Activated CD4-positive, alpha-beta T cell treated with anti-CD3 and anti-CD28 coated beads, Interleukin-2, amount 10 ng/mL, durations not matched to agents 24 days and 14 days (primary cell): ENCODE data around the gene PCA3. TPM values are rescaled to one million over a fixed set of nuclear protein-coding genes. Genes with fewer than 3 reads are reported as not detected.

Source experiments
- DNase-seq: peaks from one replicate; pipeline ENCODE4 v3.0.0; 2022
- H3K27ac Mint-ChIP-seq: one replicate; pipeline ENCODE4 v1.8.0; 2022; ENCODE audit warnings: mild to moderate bottlenecking, mixed read lengths
- H3K27me3 Mint-ChIP-seq: one replicate; pipeline ENCODE4 v1.8.0; 2022; ENCODE audit warnings: mixed read lengths
- H3K36me3 Mint-ChIP-seq: one replicate; pipeline ENCODE4 v1.8.0; 2022; ENCODE audit warnings: low read depth, mild to moderate bottlenecking, mixed read lengths
- H3K4me1 Mint-ChIP-seq: one replicate; pipeline ENCODE4 v1.8.0; 2021; ENCODE audit warnings: mixed read lengths
- H3K4me3 Mint-ChIP-seq: one replicate; pipeline ENCODE4 v1.8.0; 2022; ENCODE audit warnings: mild to moderate bottlenecking, moderate library complexity, mixed read lengths
- H3K9me3 Mint-ChIP-seq: one replicate; pipeline ENCODE4 v1.8.0; 2021; ENCODE audit warnings: mixed read lengths
- intact Hi-C: fragments of 100-400 bp; cut with micrococcal nuclease; formaldehyde crosslinking; loops from one replicate; pipeline ENCODE4 v1.15.1; 2023
- total RNA-seq: library from RNA; stranded (reverse); gene quantifications from 2 replicates; pipeline ENCODE4 v1.2.3, GENCODE V29; 2022

The PCA3 gene
- total RNA-seq = not detected in 2 replicates

DNA sequence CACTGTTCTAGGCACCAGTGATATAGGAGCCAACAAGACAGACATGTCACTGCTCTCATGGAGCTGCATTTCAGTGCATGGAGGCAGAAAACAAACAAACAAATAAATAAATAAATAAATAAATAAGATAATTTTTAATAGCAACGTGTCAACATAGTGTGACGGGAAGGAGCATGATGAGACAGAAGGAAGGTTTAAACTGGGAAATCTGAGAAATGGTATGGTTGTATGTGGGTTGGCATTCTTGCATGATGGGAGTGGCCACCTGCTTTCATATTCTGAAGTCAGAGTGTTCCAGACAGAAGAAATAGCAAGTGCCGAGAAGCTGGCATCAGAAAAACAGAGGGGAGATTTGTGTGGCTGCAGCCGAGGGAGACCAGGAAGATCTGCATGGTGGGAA lies at the start of gene PCA3:
Gene PCA3 (plus strand): TSS at position 301 of the 400 bp plus-strand sequence.
- Mint-ChIP-seq H3K4me3 (no peak within 1 kb of the TSS), H3K9me3 (no peaks in the 10 kb centered on the region)

GRCh38 chr9:76716085-76716672 lies 48.1 kb upstream of the PCA3 start:
- H3K36me3 Mint-ChIP-seq = no peaks in the 10 kb centered on the region
- no peak for DNase-seq
- H3K27me3 Mint-ChIP-seq = peaks cover 17% of the 10 kb centered on the region
- intact Hi-C loops = no loop called here
- H3K4me3 Mint-ChIP-seq = no peak overlapping the region
- no peaks in the 10 kb centered on the region for H3K9me3 Mint-ChIP-seq
- H3K4me1 Mint-ChIP-seq = no peaks in the 10 kb centered on the region
- H3K27ac Mint-ChIP-seq = no peak overlapping the region

More for the DNA sequence above, at the start of gene PCA3:
- intact Hi-C loops = no loop called here
- no peak within 1 kb of the TSS for H3K27ac Mint-ChIP-seq
- peaks cover 1% of the 10 kb centered on the region for H3K27me3 Mint-ChIP-seq
- no peak for DNase-seq
- no peaks in the 10 kb centered on the region for H3K4me1 Mint-ChIP-seq
- no peaks in the 10 kb centered on the region for H3K36me3 Mint-ChIP-seq

DNA sequence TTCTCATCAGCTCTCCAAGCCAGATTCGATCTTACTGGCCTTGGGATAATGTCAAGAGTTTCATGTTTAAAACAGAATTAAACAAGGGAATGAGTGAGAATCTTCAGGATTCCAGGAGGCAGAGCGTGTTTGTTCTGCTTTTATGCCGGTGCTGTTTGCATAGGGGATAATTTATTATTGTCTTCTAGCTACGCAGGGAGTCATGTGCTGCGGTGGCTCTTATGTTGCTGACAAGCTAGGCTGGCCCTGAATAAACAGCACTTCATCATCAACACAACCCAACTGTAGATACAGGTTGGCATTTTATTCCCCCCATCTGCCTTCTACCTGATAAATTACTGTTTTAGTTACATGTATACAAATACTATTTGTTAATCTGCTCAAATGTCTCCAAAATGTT lies 47.1 kb upstream of the PCA3 start:
- H3K36me3 Mint-ChIP-seq = no peaks in the 10 kb centered on the region

DNA sequence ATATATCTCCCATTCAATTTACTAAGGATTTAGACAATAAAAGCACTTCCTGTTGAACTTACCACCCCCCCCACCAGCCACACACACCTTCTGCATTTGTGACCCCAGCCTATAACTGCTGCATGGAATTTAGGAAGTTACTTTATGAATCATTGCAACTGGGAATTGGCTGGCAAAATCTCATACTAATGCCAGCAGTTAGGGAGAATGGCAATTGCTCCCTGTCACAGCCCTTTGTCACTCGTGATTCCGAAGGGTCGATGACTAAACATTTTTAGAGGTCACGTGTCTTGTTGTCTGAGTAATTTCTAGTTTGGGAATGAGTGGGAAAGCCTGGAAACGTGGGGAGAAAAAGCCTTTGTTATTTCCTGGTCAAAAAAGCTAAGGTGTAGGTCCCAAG lies 46.6 kb upstream of the PCA3 start:
- H3K27ac Mint-ChIP-seq = no peak overlapping the region
- no peak for DNase-seq
- H3K36me3 Mint-ChIP-seq = no peaks in the 10 kb centered on the region
- H3K9me3 Mint-ChIP-seq = no peaks in the 10 kb centered on the region
- intact Hi-C loops = no loop called here
- peaks cover 17% of the 10 kb centered on the region for H3K27me3 Mint-ChIP-seq
- H3K4me3 Mint-ChIP-seq = no peak overlapping the region
- H3K4me1 Mint-ChIP-seq = no peaks in the 10 kb centered on the region

More for the DNA sequence above, 47.1 kb upstream of the PCA3 start:
- no peak for DNase-seq
- H3K4me3 Mint-ChIP-seq = no peak overlapping the region
- H3K27ac Mint-ChIP-seq = no peak overlapping the region
- H3K9me3 Mint-ChIP-seq = no peaks in the 10 kb centered on the region
- intact Hi-C loops = no loop called here
- H3K27me3 Mint-ChIP-seq = peaks cover 17% of the 10 kb centered on the region
- H3K4me1 Mint-ChIP-seq = no peaks in the 10 kb centered on the region

- Mint-ChIP-seq H3K9me3 (no peaks in the 10 kb centered on the region), H3K36me3 (no peaks in the 10 kb centered on the region), H3K4me1 (no peaks in the 10 kb centered on the region), H3K27ac (no peak overlapping the region), H3K4me3 (no peak overlapping the region), H3K27me3 (peaks cover 20% of the 10 kb centered on the region)
- intact Hi-C loops = no loop called here
- DNase-seq = no peak
Measured at GRCh38 chr9:76718166-76718565, 46.1 kb upstream of the PCA3 start.

GRCh38 chr9:76720245-76720644 lies 44.0 kb upstream of the PCA3 start:
- H3K27ac Mint-ChIP-seq = no peak overlapping the region
- no peaks in the 10 kb centered on the region for H3K36me3 Mint-ChIP-seq
- intact Hi-C loops = no loop called here
- H3K4me3 Mint-ChIP-seq = no peak overlapping the region
- H3K9me3 Mint-ChIP-seq = no peaks in the 10 kb centered on the region
- no peaks in the 10 kb centered on the region for H3K4me1 Mint-ChIP-seq
- DNase-seq = no peak
- H3K27me3 Mint-ChIP-seq = peaks cover 21% of the 10 kb centered on the region

- H3K9me3 Mint-ChIP-seq = no peaks in the 10 kb centered on the region
- H3K4me3 Mint-ChIP-seq = no peak overlapping the region
- H3K27ac Mint-ChIP-seq = no peak overlapping the region
- no peaks in the 10 kb centered on the region for H3K36me3 Mint-ChIP-seq
- no peaks in the 10 kb centered on the region for H3K4me1 Mint-ChIP-seq
- intact Hi-C loops = no loop called here
- peaks cover 18% of the 10 kb centered on the region for H3K27me3 Mint-ChIP-seq
- DNase-seq = no peak
Measured at GRCh38 chr9:76725011-76725546, 39.2 kb upstream of the PCA3 start.

DNA sequence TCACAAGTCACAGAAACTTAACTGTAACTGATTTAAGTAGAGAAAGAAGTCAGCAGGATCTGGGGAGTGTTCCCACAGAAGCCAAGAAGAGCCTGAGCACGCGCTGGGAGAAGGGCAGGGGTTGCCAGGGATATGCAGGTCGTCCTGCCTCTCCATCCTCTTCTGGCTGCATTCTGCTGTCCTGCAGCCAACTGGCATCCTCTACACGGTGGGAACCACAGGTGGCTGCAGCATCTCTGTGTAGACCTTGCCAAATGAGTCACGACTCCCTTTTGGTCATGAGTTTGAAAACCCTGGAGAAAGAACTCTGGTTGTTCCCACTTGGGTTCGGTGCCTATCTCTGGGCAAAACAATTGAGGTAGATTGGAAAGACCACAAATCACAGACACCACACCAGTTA lies 38.4 kb upstream of the PCA3 start:
- H3K27me3 Mint-ChIP-seq = peaks cover 21% of the 10 kb centered on the region
- H3K27ac Mint-ChIP-seq = no peak overlapping the region
- no peaks in the 10 kb centered on the region for H3K9me3 Mint-ChIP-seq
- intact Hi-C loops = no loop called here
- no peak for DNase-seq
- H3K36me3 Mint-ChIP-seq = no peaks in the 10 kb centered on the region
- H3K4me3 Mint-ChIP-seq = no peak overlapping the region
- no peaks in the 10 kb centered on the region for H3K4me1 Mint-ChIP-seq

- H3K27me3 Mint-ChIP-seq = peaks cover 17% of the 10 kb centered on the region
- no peaks in the 10 kb centered on the region for H3K36me3 Mint-ChIP-seq
- H3K4me1 Mint-ChIP-seq = no peaks in the 10 kb centered on the region
- no peak overlapping the region for H3K27ac Mint-ChIP-seq
- H3K4me3 Mint-ChIP-seq = no peak overlapping the region
- DNase-seq = no peak
- H3K9me3 Mint-ChIP-seq = no peaks in the 10 kb centered on the region
- intact Hi-C loops = no loop called here
Measured at GRCh38 chr9:76729116-76729515, 35.1 kb upstream of the PCA3 start.

DNA sequence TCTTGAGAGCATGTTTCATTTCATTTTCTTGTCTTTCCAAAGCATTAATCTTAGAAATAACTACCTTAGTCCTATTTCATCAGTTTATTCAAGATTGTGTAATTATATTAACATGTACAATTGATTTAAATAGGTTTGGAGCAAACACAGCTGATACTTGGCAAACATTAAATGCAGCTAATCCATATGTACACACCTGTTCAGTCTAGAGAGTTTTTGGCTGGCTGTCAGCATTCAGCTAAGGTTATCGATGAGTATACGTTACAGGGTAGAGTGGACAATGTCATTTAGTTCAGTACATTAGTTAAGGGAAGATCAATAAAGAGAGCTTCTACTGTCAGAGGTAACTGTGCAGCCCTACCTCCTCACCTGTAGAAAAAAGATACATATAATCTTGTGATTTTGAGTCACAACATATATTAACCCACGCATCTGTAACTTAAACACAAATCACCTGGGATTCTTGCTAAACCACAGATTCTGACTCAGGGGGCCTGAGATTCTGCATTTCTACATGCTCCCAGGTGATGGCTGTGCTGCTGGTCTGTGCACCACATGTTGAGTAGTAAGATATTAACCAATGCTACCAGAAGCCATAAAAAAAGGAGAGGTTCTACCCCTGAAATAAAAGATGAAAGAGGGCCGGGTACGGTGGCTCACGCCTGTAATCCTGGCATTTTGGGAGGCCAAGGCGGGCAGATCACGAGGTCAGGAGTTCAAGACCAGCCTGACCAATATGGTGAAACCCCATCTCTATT lies 34.1 kb upstream of the PCA3 start:
- H3K27ac Mint-ChIP-seq = no peak overlapping the region
- intact Hi-C loops = no loop called here
- no peak overlapping the region for H3K4me3 Mint-ChIP-seq

GRCh38 chr9:76730801-76731200 lies 33.4 kb upstream of the PCA3 start:
- Mint-ChIP-seq H3K36me3 (no peaks in the 10 kb centered on the region), H3K27me3 (peaks cover 17% of the 10 kb centered on the region), H3K9me3 (no peaks in the 10 kb centered on the region), H3K4me1 (no peaks in the 10 kb centered on the region), H3K4me3 (no peak overlapping the region), H3K27ac (no peak overlapping the region)
- intact Hi-C loops = no loop called here
- no peak for DNase-seq

More for the DNA sequence above, 34.1 kb upstream of the PCA3 start:
- Mint-ChIP-seq H3K4me1 (no peaks in the 10 kb centered on the region), H3K36me3 (no peaks in the 10 kb centered on the region), H3K27me3 (peaks cover 21% of the 10 kb centered on the region), H3K9me3 (no peaks in the 10 kb centered on the region)
- DNase-seq = no peak

- Mint-ChIP-seq H3K4me3 (no peak overlapping the region), H3K9me3 (no peaks in the 10 kb centered on the region), H3K36me3 (no peaks in the 10 kb centered on the region), H3K27ac (no peak overlapping the region), H3K4me1 (no peaks in the 10 kb centered on the region), H3K27me3 (peaks cover 9% of the 10 kb centered on the region)
- no peak for DNase-seq
- intact Hi-C loops = no loop called here
Measured at GRCh38 chr9:76732341-76732958, 31.8 kb upstream of the PCA3 start.

- H3K4me3 Mint-ChIP-seq = no peak overlapping the region
Measured at GRCh38 chr9:76733096-76733495, 31.1 kb upstream of the PCA3 start.

GRCh38 chr9:76734716-76735115 lies 29.5 kb upstream of the PCA3 start:
- Mint-ChIP-seq H3K36me3 (no peaks in the 10 kb centered on the region), H3K27ac (no peak overlapping the region), H3K4me1 (no peaks in the 10 kb centered on the region), H3K4me3 (no peak overlapping the region), H3K9me3 (no peaks in the 10 kb centered on the region), H3K27me3 (peaks cover 10% of the 10 kb centered on the region)
- intact Hi-C loops = no loop called here
- DNase-seq = no peak

More at GRCh38 chr9:76733096-76733495, 31.1 kb upstream of the PCA3 start:
- H3K4me1 Mint-ChIP-seq = no peaks in the 10 kb centered on the region
- H3K27ac Mint-ChIP-seq = no peak overlapping the region
- peaks cover 9% of the 10 kb centered on the region for H3K27me3 Mint-ChIP-seq
- intact Hi-C loops = no loop called here
- DNase-seq = no peak
- H3K9me3 Mint-ChIP-seq = no peaks in the 10 kb centered on the region
- no peaks in the 10 kb centered on the region for H3K36me3 Mint-ChIP-seq
